NCI-H510A treated with DMSO at 0.1 percent for 48 hours (cell line): ENCODE results near the gene EIF4E2.
A peak's percentile ranks its signal among the peaks of the same experiment; 100 is the strongest.

Source experiments
- DNase-seq: peaks from one replicate; lab custom pipeline; 2025; lab: John Stamatoyannopoulos, UW

EIF4E2 gene, protein sequence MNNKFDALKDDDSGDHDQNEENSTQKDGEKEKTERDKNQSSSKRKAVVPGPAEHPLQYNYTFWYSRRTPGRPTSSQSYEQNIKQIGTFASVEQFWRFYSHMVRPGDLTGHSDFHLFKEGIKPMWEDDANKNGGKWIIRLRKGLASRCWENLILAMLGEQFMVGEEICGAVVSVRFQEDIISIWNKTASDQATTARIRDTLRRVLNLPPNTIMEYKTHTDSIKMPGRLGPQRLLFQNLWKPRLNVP

DNA sequence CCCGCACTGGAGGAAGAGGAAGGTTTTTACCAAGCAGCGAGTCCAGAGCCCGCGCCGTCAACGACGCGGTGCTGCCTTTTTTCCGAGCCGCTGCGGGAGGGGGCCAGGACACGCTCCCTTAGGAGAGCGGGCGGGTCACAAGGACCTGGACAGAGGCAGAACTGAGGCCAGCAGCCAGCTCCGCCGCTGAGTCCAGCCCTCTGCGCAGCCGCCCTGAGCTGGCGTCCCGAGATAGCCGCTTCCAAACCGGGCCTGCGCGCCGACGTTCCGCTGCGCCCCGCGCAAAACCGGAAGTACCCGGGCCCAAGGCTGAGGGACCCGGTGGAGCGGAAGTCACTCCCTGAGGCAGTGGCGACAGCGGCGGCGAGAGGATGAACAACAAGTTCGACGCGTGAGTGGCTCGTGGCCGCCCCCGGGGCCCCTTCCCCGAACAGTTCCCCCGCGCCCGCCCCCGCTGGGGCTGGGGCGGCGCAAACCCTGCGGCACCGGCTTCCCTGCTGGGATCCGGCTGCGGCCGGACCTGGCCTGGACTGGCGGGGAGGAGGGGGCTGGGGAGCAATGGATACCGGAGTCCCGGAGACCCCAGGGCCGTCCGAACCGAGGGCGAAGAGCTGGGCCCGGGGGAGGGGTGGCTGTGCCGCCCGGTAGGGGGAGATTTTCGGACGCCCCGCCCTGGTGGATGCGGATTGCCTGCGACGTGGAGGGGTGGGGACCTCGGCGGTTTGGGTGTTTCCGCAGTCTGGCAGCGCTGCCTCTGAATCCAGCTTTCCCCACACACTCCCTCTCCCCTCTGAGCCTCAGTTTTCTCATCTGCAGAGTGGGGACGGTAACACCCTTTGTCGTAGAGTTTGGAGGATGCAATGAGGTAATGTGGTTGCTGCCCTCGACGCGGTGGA is at the start of gene EIF4E2, which contains the start of gene TIGD1:
TSS of gene EIF4E2 (plus strand) at position 336 of the 896 bp plus-strand sequence. CDS start at position 372, 36 bp downstream.
TSS of gene TIGD1 (minus strand) at position 204 of the 896 bp plus-strand sequence. CDS start 675 bp downstream, outside the sequence.
- DNase-seq: peak; percentile 97

DNA sequence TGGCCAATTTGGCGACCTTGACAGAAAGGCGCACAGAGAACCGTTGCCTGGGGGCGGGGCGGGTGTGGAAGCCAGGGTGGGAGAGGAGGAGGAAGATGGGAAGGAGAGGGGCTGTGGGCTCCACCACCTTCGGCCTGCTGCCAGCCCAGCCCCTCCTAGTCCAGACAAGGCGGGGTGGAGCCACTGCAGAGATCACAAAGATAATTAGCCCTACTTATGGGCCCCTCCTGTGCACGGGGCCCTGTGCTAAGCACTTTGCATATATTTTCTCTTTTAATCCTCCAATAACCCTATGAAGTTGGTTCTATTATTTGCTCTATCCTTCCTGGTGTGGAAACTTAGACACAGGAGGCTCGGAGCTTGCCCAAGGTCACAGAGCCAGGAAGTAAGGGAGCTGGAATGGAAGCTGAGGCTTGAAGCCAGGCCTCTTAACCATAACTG is 49.1 kb upstream of the EIF4E2 start:
- no peak for DNase-seq

DNA sequence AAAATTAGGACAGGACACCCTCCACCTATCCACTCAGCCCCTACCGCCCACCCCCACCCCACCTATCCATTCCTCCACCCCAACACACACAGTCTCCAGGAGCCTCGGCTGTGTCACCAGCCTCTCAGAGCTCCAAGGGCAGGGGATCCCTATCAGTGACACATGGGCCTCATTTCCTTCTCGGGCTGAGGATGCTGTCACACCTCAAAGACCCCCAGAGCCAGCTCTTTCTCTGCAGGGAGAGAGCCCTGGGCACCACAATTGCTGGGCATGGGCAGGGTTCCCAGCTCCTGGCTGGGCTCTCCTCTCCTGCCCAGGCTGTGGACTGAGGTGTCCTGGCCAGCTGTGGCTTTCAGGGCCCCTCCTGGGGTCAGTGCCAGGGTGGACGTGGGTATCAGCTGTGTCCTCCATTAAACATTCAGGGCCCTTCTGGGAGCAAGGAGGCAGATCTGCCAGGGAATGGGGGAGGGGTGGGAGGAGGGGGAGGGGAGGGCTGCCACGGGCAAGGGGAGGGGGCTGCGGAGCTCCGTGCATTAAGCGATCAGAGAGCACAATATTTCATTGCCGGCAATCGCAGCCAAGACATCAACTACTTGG is 48.6 kb upstream of the EIF4E2 start:
- DNase-seq: no peak

DNA sequence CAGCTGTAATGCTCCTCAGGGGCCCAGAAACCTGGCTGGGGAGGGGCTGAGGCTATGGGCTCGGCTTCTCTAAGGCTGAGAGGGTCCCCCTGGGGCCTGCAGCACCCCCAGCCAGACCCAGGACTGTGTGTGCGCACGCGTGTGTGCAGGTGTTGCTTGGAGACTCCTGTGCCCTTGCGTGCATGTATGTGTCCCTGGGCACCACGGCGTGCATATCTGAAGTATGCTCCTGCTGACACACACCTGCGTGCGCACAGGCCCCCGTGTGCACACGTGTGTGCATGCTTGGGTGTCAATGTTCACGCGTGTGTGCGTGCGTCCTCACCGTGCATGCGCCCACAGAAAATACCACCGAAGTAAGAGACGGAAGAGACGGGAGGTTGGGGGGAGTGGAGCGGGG is 48.0 kb upstream of the EIF4E2 start:
- no peak for DNase-seq

DNA sequence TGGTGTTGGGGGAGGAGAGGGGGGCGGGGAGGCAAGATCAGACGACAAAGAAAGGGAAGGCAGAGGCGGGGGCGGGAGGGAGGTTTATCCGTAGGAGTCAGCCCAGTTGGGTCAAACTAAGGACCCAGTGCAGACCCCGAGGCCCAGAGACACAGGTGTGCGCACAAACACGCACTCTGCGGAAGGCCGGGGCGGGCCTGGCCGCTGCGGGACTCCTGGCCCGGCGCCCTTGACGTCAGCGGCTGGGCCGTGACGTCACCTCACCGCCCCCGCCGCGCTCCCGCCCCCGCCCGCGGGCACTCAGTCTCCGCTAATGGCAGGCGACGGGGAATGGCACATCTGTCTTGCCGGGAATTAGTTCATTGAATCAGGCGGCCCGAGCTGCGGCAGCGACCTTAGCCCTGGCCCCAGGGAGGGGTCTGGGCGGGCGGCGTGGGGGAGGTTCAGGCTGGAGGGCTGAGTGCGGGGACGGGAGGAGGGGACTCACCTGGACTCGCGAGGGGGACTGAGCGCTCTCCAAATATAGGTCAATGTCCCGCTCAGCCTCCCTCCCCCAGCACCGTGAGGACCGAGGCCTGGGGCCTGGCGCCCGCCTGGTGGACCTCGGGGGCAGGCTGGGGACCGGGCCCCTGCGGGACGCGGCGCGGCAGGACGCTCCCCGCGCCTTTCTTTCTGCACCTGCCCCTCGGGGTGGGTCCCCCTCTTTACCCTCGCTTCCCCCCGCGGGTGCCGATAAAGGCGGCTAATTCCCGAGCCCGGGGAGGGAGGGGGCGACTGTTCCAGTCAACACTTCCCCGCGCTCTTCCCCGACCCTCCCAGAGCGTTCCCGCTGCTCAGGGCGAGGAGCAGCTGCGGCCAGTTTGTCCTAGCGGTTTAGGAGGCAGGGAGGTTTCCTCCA is 47.3 kb upstream of the EIF4E2 start:
- peak; percentile 24 for DNase-seq

DNA sequence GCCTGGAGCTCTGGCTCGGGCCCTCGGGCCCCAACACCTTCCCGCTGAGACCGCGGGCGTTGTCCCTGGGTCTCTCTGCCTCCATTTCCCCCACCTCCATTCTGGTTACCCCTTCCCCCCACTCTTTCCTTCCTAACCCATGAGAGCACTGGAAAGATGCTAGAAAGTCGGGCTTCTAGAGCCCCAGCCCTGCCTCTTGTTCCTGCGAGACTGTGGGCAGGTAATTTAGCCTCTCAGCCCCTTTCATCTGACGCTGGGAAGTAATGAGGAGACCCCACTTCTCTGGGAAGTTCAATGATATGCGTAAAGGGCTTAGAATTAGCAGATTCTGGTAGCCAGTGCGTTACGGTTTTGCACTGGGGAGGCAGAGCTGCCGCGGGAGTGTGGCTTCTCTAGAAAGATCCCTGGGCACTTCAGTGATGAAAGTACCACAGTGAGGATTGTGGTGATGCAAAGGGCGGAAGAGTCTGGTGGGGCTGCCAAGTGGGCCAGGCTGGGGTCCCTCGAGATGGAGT is 46.6 kb upstream of the EIF4E2 start:
- DNase-seq: no peak

DNA sequence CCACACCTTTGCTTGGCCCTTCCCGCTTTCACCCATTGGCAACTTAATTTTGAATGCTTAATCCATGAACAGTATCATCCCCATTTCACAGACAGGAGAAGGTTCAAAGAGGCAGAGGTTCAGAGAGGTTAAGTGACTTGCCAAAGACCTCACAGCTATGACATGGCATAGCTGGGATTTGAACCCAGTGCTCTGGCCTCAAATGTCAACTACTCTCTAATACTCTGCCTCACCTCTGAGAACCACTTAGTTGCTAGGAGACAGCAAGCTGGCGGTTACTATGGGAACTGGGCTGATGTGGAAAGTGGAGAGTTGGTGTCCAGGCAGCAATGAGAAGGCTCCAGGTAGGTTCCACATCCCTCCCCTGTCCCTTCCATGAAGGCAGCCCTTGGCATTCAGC is 46.1 kb upstream of the EIF4E2 start:
- peak; percentile 21 for DNase-seq

DNA sequence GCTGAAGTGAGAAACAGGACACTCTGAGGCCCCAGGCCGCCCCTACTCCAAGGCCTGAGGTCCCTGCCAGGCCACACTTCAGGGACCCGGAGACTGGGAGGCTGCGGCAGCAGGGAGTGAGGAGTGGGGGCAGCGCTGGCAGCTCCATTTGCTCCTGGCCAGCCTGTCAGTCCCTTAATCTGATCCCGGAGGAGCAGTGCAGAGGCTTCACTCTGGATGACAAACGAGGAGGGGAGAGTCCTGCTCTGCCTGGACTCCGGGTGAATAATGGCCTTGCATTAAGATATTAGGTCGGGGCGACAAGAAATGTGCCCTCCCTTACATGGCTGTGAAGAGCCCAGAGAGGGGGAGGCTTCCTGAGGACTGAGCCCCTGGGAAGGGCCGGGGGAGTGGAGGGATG is 44.6 kb upstream of the EIF4E2 start:
- no peak for DNase-seq

DNA sequence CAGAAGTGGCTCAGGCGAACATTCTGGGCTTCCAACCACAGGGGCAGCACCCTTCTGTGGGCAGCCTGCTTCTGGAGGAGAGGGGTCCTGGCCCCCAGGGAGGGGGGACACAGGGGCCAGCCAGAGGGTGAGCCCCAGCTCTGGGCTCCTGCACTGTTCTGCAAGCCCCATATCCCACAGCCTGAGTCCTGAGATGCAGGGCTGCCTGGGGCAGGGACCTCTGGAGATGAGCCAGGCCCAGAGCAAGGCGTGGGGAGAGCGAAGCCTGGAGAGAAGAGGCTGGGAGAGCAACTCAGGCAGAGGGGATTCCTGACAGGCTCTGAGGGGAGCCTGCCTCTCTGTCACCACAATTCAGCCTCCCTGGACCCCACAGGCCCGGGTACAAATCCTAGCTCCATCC is 43.8 kb upstream of the EIF4E2 start:
- DNase-seq: no peak

DNA sequence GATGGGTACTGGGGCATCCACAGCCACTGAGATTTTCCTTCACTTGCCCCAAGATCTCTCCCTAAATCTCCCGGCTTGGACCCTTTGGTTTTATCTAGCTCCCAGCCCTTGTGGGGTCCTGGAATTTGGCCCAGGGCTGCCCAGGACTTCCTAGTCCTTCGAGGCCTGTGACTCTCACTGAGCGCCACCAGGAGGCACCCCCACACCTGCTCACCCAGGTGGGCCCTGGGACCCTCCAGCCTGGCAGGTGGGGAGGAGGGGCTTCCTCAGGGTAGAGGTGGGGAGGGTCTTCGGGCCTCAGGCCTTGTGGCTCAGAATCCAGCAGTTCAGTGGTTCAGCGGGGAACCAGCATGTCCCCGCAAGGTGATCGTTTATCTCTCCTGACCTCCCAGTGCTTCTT is 42.2 kb upstream of the EIF4E2 start:
- DNase-seq: no peak

DNA sequence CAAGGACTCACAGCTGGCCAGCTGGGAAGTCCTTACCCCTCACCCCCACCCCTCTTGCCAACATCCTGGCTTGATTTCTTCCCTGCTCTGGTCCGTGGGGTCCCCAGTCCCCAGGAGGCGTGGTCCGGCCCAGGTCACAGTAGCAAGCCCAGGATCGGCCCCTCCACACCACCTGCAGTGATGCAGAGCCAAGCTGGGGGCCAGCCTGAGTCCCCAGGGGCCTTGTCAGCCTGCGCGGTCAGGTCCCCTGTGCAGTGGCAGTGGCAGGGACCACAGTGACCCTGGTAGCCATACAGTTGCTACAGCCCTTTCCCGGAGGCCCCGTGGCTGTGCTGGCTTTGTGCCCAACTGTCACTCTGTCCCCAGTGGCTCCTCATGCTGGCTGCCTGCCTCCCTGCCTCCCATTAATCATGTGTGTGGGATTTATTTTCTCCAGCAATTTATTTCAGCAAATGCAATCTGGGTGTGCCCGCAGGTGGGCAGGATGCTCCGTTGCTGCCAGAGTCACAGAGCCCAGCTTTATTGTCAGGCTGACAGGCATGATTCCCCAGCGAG is 39.1 kb upstream of the EIF4E2 start:
- DNase-seq: no peak

DNA sequence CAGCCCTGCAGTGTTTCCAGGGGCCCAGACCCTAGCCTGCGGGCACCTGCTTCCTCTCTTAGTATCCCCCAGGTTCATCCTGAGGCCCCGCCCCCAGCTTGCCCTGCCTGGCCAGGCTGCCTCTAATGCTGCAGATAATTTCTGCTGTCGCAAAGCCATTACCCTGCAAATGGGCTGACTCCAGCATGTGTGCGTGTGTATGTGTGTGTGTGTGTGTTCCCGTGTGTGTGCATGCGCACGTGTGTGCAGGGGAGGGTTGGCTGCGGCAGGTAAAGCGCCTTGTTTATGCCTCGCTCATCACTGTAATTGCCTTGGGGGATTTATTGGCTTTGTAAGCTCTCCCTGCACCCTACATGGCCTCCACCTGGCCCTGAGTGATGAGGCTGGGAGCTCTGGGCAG is 37.9 kb upstream of the EIF4E2 start:
- DNase-seq: no peak

DNA sequence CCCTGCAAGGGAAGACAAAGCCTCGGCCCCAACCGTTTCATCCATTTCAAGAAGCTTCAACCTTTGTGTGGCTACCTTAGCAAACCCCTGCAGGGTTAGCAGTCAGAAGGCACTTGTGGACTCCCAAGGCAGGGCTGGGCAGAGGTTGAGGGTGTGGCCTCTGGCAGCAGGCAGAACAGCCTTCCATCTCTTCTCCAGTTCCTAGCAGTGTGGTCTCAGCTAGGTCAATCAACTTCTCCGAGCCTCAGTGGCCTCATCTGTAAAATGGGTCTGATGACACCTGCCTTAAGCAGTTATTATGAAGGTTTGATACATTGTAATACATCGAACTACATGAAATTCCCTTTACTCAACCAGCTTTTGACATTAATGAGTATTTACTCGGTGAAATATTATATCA is 37.1 kb upstream of the EIF4E2 start:
- no peak for DNase-seq

DNA sequence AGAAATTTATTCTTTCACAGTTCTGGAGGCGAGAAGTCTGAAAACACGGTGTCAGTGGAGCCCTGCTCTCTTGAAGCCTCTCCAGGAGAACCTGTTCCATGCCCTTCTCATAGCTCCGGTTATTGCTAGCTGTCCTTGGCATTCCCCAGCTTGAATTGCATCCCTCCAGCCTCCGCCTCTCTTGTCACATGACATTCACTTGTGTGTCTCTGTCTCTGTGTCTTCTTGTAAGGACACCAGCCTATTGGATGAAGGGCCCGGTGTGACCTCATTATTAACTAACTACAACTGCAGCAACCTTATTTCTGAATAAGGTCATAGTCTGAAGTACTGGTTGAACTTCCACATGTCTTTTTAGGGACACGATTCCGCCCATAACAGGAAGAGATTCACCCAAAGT is 34.9 kb upstream of the EIF4E2 start:
- no peak for DNase-seq

DNA sequence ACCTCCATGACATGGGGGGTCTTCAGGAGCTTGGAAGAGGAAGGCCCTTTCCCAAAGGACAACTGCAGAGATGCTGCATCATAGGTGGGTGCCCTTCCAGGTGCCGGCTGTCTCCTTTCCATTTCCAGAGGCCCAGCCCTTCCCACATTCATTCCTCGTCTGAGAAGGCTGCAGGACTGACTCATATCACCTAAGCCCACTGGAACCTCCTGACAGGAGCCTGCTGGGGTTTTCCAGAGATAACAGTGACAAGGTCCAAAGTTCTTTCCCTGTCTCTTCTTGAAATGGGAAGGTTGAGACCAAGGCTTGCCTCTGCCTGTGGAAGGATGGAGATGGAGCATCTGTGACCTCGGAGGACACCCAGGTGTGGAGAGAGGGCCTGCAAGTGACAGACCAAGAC is 33.9 kb upstream of the EIF4E2 start:
- DNase-seq: no peak

DNA sequence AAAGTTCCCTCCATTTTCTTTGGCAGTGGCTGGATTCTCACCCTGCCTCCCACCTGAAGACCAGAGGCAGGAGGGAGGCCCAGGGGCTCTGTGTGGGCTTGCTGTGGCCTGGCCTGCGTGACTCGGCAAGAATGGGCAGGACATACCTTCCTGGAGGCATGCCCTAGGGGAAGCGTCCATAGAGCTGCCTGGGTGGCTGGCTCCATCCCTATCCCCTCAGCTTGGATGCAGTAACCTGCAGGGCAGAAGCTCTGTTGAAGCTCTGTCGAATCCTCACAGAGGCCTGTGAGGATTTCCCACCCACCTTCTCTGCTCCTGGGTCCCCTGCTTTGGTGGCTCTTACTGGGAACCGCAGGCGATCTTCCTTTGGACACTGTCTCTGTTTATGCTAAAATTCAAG is 31.6 kb upstream of the EIF4E2 start:
- no peak for DNase-seq

DNA sequence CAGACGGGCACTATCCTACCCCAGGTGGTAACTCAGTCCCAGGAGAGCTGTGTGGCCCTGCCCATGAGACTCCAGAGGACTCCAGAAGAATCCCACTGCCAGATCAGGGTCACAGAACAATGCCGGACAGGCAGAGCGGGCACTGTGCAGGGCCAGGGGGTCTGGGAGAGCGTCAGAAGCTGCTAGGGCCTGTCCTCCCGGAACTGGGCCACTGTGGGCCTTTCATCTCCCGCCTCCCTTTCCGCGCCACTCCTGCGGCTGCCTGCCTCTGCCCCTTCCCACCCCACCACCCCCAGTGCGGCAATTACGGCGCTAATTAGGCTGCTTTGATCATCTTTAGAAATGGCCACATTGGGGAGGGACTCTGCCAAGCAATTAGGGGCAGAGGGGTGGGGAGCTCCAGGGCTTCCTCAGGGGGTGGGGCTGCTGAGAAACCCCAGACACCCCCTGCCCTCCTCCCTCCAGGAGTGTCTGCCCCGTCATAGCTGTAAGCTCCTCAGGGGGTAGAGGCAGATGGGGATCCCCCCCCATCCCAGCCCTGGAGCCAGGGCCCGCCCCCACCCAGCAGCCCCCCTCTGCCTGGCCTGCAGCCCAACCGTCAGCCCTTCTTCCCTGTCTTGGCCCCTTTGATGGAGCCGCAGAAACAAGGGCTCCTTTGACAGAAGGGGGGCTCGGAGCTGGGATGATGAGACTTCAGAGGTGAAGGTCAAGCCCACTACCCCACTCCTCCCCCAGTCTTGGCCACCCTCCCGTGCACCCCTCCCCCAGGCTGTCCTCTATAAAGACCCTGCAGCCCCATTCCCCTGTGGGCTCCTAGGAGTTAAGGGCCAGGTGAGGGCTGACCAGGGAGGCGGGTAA is 30.7 kb upstream of the EIF4E2 start, which contains the start of gene PRSS56:
TSS of gene PRSS56 (plus strand) at position 808 of the 858 bp plus-strand sequence. CDS start 211 bp downstream, outside the sequence.
- DNase-seq: no peak

DNA sequence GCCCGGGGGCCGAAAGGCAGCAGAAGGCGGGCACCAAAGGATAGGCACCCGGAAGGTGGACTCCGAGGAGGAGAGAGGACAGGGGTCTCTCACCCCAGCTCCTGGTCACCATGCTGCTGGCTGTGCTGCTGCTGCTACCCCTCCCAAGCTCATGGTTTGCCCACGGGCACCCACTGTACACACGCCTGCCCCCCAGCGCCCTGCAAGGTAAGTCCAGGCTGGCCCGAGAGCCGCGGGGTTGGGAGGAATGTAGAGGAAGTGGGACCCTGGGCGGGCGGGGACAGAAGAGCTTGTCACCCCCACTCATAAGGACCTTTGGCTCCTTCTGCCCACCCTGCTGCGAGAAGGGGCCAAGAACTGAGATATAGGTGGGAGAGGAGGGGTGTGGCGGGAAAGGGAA is 30.0 kb upstream of the EIF4E2 start:
- no peak for DNase-seq

DNA sequence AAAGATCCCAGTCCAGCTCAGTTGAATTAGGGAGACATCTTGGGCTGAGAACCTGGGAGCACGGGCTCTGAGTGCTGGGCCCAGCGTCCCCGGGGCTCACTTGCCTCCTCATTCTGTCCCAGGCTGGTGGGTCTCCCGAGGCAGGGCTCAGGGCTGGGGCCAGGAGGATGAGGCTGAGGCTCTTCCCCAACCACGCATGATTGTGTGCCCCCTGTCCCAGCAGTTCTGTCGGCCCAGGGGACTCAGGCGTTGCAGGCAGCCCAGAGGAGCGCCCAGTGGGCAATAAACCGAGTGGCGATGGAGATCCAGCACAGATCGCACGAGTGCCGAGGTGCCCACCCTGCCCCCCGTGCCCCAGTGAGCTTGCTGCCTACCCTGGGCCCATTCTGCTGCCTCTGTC is 29.4 kb upstream of the EIF4E2 start:
- DNase-seq: no peak

DNA sequence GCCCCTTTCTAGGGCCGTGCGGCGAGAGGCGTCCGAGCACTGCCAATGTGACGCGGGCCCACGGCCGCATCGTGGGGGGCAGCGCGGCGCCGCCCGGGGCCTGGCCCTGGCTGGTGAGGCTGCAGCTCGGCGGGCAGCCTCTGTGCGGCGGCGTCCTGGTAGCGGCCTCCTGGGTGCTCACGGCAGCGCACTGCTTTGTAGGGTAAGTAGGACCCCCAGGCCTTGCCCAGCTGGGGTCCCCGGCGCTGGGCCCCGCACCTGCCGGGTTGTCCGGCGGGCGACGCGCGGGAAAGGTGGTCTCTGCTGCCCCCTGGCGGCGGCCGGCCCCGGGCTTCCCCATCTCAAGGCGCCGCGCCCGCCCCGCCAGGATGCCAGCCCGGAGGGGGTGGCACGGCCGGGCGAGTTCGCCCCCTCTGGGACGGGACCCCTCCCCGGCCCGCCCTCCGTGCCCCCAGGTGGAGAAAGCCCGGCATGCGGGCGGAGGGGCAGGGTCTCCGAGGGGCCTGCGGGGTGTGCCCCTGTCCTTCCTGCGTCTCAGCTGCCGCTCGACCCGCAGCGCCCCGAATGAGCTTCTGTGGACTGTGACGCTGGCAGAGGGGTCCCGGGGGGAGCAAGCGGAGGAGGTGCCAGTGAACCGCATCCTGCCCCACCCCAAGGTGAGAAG is 28.4 kb upstream of the EIF4E2 start:
- peak; percentile 43 for DNase-seq
